ENCODE measurements around the gene CD22. TPM values are rescaled to one million over a fixed set of nuclear protein-coding genes. Genes with fewer than 3 reads are reported as not detected.

The CD22 gene
- total and polyA plus RNA-seq, 2 of the 13 experiments (the other 11 are each of a cell fraction or from before 2014, with no cell fraction given): 0.71 to 1.7 TPM

DNA sequence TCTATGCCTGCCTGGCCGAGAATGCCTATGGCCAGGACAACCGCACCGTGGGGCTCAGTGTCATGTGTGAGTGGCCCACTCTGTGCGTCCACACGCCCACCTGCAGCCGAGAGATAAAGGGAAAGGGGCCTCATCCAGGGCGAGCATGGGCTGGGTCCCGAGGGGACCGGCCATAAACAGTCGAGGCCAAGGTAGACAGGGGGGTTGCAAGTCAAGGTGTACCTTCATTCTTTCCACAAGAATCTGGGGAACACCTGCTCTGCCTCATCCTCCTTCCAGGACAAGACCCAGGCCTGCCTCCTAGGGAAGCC lies 28.7 kb upstream of the CD22 start:
- peaks cover 28% of the 10 kb centered on the region for H3K4me1 ChIP-seq (ENCODE audit: insufficient read depth, low read length)
- H3K27ac ChIP-seq (ENCODE audit: extremely low read length, insufficient read depth, low read length): no peak overlapping the region
- ChIA-PET POLR2A (no interaction called here), CTCF (ENCODE audit: low intra/inter-chr PET ratio, low total read pairs) (no interaction called here)
- intact Hi-C loops (cut with micrococcal nuclease; ENCODE audit: unreplicated experiment) (no loop called here), in situ Hi-C loops (cut with HindIII; ENCODE audit: extremely low pct_ligation_motif_present, low pct_unique_long_range_greater_than_20kb) (no loop called here)
- no peak for DNase-seq (ENCODE audit: low spot score)
- no peaks in the 10 kb centered on the region for H4K20me1 ChIP-seq (ENCODE audit: insufficient read depth, low read length)
- no peak for FAIRE-seq
- H2AFZ ChIP-seq (ENCODE audit: low read length): no peak overlapping the region
- no peak for TF ChIP-seq ZNF7 (CRISPR knock-in tag; IDR thresholded peaks at IDR 0.05)
- TF ChIP-seq ZNF263 (CRISPR knock-in tag; IDR thresholded peaks at IDR 0.05): no peak
- no peak for TF ChIP-seq ZNF276 (CRISPR knock-in tag; IDR thresholded peaks at IDR 0.05; ENCODE audit: low read depth)
- TF ChIP-seq ZNF501 (CRISPR knock-in tag; IDR thresholded peaks at IDR 0.05): no peak
- TF ChIP-seq GMEB2 (CRISPR knock-in tag; IDR thresholded peaks at IDR 0.05; ENCODE audit: low read depth): no peak
- TF ChIP-seq DRAP1 (CRISPR knock-in tag; IDR thresholded peaks at IDR 0.05): no peak
- no peak for TF ChIP-seq HMG20B (CRISPR knock-in tag; conservative IDR thresholded peaks at IDR 0.05)
- no peak for TF ChIP-seq ZNF788 (CRISPR knock-in tag; IDR thresholded peaks at IDR 0.05; ENCODE audit: borderline replicate concordance)
- TF ChIP-seq HES4 (CRISPR knock-in tag; IDR thresholded peaks at IDR 0.05; ENCODE audit: borderline replicate concordance): no peak
- no peak for TF ChIP-seq ZFYVE20 (CRISPR knock-in tag; IDR thresholded peaks at IDR 0.05; ENCODE audit: borderline replicate concordance, low read depth)
- no peak for TF ChIP-seq JUN (CRISPR knock-in tag; IDR thresholded peaks at IDR 0.05)
- TF ChIP-seq PTBP1 (IDR thresholded peaks at IDR 0.05; ENCODE audit: low read depth, low read length, poor library complexity, severe bottlenecking): no peak
- TF ChIP-seq ZNF75D (CRISPR knock-in tag; IDR thresholded peaks at IDR 0.05; ENCODE audit: borderline replicate concordance): no peak
- TF ChIP-seq HMG20A (CRISPR knock-in tag; IDR thresholded peaks at IDR 0.05; ENCODE audit: borderline replicate concordance): no peak
- no peak for TF ChIP-seq PAF1 (CRISPR knock-in tag; IDR thresholded peaks at IDR 0.05)
- no peak overlapping the region for H3K4me2 ChIP-seq (ENCODE audit: low read depth, low read length)
- peaks cover 0 to 5% of the 10 kb centered on the region in 2 experiments; a peak in 3 of 5 replicates for H3K27me3 ChIP-seq (ENCODE audit: control insufficient read depth in 1 of 2, insufficient read depth in 2 of 2, low read length in 2 of 2)
- no peaks in the 10 kb centered on the region for H3K36me3 ChIP-seq (replicated peaks in 1 of 2; ENCODE audit: control insufficient read depth in 1 of 2, insufficient read depth in 2 of 2, low read length in 2 of 2)
- no peaks in the 10 kb centered on the region for H3K79me2 ChIP-seq (ENCODE audit: insufficient read depth, low read length)
- ATAC-seq: no peak
- BruUV-seq (replicated peaks): no TSS peak
- H3K4me3 ChIP-seq (replicated peaks in 1 of 3; ENCODE audit: insufficient read depth in 1 of 3, low read depth in 2 of 3, low read length in 3 of 3): no peak overlapping the region
- no peaks in the 10 kb centered on the region for H3K9me3 ChIP-seq (ENCODE audit: low read length)
- H3K9ac ChIP-seq (ENCODE audit: insufficient read depth, low read depth, low read length): no peak overlapping the region
- whole genome bisulfite sequencing (ENCODE audit: low lambda C conversion rate): 92% methylated on average over 10 of the region's 10 CpGs

Data from HepG2 (cell line).